Measurements from ENCODE around the gene ADAM10.
A peak's percentile ranks its signal among the peaks of the same experiment; 100 is the strongest.
"Not testable (repeated sequence)": the region's sequence is repeated elsewhere in the genome, so short reads cannot be mapped to it uniquely, and the experiment has no call there.

The ADAM10 gene, protein sequence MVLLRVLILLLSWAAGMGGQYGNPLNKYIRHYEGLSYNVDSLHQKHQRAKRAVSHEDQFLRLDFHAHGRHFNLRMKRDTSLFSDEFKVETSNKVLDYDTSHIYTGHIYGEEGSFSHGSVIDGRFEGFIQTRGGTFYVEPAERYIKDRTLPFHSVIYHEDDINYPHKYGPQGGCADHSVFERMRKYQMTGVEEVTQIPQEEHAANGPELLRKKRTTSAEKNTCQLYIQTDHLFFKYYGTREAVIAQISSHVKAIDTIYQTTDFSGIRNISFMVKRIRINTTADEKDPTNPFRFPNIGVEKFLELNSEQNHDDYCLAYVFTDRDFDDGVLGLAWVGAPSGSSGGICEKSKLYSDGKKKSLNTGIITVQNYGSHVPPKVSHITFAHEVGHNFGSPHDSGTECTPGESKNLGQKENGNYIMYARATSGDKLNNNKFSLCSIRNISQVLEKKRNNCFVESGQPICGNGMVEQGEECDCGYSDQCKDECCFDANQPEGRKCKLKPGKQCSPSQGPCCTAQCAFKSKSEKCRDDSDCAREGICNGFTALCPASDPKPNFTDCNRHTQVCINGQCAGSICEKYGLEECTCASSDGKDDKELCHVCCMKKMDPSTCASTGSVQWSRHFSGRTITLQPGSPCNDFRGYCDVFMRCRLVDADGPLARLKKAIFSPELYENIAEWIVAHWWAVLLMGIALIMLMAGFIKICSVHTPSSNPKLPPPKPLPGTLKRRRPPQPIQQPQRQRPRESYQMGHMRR

DNA sequence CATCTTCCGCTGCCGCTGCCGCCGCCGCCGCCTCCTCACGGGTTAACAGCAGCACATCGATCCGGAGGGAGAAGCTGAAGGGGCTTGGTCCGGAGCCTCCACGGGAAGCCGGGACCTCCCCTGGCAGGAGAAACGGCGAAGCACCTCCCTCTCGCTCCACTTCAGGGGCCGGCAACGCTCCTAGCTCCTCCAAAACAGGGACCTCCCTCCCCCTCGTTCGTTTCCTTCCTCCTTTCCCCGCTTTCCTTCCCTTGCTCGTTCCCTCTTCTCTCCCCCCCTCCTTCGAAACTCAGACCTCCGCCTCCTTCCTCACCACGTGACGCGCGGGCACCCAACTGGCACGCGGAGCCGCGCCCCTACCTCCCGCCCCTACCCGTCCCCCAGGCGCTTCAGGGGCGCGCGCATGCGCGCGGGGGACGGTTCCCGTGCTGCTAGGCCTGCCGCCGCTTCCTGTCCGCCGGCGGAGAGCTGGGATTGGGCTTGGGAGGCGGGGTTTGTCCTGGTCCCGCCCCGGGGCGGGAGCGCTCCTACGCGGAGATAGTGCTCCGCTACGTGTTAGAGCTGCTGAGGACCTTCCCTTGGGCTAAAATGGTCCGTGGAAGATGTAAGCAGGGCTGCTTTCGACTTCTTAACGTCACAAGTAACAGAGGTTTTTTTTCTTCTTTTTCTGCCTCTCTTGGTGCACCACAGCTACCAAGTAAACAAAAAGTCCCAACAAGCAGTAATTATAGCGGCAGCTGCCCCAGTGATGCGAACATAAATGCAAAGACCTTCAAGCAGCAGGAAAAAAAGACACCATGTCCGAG, at the start of gene ADAM10:
TSS of gene ADAM10 (minus strand) at position 176 of the 806 bp plus-strand sequence. CDS start at position 3, 173 bp downstream.
- peak; percentile 95 for DNase-seq

DNA sequence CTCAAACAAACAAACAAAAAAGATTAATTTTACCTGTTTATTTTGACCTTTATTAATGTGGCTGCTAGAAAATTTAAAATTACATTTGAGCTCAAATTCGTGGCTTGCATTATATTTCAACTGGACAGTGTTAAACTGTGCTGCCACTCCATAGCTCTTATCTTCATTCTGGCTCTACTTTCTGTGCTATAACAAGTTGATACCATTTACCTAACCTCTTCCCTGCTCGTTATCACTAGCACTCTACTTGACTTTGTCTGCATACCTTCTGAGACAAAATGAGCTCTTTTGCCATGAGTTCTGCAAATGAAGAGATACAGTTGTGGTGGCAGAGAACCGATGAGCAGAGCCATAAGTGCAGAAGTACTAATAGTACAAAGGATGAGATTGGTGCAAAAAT, 48.0 kb upstream of the ADAM10 start:
- no peak for DNase-seq

DNA sequence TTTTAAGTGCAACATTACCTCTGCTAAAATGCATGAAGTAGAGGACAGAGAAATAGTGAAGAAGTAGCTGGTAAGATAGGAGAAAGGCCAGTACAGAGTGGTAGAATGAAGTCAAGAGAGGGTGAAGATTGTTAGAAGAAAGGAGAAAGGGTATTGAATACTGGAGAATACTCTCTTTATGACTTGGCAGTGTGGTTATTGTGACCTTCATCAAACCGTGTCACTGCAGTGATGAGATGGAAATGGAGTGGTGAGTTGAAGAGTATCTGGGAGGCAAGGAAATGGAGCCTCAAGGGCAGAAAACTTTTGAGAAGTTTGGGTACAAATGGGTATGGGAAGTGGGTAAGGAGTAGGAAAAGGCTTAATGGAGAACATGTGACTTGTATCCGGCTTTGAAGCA, 46.3 kb upstream of the ADAM10 start:
- DNase-seq, result no peak

DNA sequence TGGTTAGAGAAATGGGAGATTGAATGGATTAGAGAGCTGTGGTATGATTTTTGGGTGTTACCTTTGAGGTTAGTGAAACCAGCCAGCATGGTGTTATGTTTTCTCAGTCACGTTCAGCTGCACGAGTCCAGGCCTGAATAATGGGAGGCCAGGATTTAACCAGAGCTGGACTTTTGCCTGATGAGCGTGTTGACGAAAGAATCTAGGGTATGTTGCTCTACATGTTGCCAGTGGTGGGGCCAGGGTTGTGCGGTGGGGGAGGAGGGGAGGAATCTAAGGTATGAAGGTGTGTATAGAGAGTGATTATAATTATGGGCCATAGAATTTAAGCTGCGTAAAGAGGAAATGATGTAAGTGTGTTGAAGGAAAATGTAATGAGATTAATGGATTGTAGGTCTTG, 44.4 kb upstream of the ADAM10 start:
- no peak for DNase-seq

DNA sequence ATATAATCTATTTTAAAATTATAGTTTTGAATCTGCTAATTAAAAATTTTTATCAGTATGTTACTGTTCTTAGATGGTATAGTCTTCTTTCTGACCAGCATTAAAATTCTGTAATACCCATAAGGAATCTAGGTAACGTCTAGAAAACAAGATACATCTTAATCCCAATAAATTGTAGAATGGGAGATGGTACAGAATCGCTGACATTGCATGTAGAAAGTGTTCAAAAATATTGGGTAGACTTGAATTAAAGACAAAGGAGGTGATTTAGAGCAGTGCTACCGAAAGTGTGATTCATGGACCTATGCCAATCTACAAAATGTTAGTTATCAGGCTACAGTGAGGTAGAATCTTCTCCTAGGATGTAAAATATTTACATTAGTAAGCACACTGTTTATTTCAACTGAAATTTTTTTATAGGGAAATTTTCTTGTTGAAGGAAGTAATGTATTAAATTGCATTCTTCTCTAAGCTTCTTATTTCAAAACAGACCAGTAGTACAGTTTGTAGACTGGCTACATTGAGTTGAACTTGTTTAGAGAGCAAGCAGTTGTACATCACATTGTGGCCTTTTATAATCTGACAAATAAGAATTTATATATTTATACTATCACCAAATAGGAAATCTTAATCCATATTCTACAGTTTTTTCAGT, 38.7 kb upstream of the ADAM10 start:
- DNase-seq, result no peak

DNA sequence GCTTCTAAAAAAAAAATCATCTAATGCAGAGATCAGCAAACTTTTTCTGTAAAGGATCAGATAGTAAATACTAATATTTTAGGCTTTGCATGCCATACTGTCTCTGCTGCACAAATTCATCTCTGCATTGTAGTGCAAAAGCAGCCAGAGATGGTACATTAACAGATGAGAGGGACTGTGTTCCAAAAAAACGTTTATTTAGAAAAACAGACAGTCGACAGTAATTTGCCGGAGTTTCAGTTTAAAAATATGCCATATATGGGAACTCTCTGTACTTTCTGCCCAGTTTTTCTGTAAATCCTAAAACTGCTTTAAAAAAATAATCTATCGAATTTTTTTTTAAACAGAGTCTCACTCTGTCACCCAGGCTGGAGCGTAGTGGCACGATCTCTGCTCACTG, 35.8 kb upstream of the ADAM10 start:
- DNase-seq, result no peak

DNA sequence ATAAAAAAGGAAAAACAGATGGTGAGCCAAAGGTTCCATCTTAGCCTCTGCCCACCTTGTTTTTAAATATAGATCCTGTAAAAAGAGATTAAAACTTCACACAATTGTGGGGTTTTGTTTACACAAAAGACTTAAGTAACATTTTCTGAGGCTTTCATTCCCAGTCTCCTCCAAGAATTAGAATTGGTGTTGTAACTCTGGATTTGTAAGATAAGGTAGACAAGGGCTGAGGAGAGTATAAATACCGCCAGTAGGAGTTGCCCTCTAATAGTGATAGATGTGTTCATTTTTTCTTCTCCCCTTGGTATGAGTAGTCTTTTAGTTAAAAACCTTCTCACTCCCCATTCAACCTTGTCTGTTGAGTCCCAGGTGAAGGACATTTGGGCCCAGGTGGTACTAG, 30.0 kb upstream of the ADAM10 start:
- DNase-seq, result no peak

DNA sequence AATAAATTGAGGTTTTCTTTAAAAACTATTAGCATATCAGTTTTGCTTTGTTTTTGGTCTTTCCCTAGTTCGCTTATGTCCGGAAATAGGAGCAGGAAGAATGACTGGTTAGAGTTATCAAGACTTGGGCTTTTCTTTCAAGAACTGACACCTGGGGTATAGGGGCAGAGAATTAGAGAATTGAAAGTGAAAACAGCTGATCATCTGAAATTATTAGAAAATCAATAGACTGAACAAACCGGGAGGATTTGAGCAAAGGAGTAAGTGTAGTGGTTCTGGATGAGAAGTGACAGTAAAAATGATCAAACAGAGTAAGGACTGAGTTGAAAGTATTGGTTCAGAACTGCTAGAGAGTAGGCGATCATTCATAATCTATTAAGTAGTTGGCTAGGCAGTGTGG, 27.6 kb upstream of the ADAM10 start:
- no peak for DNase-seq

DNA sequence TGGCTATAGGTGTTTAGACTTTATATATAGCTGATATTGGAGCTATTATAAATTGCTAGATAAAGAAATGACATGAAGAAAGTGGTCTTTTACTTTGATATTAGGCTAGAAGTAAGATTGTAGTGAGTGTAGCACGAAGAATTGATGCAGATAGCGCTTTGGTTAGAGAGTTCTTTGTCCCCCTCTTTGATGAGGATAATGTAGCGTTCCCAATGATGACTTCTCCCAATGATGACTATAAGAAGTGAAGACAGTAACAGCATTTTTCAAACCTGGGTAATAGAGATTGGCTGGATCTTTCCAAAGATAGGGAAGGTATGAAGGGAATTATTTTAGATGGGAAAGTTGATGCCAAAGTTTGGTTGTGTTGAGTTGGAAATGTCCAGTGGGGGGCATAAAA, 25.9 kb upstream of the ADAM10 start:
- DNase-seq, result no peak

DNA sequence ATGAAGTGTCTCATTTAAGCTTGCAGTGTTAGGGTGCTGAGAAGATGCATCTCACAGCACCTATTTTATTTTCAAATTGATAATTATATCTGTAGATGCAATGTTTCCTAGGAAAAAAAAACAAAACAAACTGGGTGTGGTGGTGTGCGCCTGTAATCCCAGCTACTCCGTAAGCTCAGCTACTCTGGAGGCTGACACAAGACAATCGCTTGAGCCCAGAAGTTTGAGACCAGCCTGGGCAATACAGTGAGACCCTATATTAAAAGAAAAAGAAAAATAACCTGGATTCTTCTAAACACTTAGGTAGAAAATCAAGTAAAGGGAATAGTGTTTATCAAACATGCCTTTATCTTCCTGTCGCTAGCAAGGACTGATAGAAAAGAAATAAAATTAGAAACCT, 23.5 kb upstream of the ADAM10 start:
- no peak for DNase-seq

DNA sequence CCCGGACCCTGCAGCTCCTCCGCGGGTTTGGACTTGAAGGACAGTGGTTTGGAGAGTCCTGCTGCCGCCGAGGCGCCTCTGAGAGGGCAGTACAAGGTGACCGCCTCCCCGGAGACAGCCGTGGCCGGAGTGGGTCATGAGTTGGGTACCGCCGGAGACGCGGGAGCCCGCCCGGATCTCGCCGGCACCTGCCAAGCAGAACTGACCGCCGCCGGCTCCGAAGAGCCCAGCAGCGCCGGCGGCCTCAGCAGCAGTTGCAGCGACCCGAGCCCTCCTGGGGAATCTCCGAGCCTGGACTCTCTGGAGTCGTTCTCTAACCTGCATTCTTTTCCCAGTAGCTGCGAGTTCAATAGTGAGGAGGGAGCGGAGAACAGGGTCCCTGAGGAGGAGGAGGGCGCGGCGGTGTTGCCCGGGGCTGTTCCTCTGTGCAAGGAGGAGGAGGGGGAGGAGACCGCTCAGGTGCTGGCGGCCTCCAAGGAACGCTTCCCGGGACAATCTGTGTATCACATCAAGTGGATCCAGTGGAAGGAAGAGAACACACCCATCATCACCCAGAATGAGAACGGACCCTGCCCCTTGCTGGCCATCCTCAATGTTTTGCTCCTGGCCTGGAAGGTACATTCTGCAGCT, 22.2 kb upstream of the ADAM10 start:
- no peak for DNase-seq

DNA sequence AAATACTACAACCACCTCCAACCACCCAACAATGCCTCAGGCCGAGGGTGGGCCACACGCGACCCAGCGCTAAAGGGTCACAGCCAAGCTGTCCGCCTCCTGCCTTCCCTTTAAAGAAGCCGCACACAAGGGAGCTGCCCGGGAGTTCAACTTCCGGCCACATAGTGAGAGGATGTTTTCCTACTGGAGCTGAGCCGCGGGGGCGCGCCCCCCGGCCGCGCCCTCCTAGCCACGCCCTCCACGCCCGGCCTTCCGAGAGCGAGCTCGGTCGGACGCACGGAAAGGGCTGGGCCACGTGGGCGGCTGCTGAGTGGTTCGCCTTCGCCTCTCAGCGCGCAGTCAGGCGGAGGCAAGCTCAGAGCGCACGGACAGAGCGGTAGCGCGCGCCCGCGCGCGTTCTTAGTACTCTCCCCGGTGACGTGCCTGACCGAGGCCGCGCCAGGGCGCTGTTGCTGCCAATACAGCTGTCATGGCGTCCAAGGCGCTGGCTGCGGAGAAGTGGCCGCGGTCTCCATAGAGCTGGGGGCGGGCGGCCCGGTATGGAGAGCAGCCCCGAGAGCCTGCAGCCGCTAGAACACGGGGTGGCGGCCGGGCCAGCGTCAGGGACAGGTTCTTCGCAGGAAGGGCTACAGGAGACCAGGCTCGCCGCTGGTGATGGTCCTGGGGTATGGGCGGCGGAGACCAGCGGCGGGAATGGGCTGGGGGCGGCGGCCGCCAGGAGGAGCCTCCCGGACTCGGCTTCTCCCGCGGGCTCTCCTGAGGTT, 21.5 kb upstream of the ADAM10 start, which contains the start of gene MINDY2:
TSS of gene MINDY2 (plus strand) at position 446 of the 764 bp plus-strand sequence. CDS start at position 540, 94 bp downstream.
- DNase-seq, result peak; percentile 96

DNA sequence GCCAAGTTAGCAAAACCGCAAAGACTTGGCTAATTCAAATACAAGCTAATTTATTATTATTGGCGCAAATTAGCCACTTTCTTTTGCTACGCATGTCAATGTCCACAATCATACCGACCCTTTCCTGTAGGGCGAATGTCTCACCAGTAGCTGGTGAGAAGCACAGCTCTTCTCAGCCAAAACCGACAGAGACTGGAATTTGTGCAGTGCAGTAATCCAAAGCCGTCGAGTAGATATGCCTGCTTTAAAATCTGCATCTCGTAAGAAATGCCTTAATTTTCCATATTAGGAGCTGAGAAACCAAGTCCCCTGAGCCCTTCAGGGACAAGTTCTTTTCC, 21.0 kb upstream of the ADAM10 start:
- DNase-seq, result peak; percentile 40

DNA sequence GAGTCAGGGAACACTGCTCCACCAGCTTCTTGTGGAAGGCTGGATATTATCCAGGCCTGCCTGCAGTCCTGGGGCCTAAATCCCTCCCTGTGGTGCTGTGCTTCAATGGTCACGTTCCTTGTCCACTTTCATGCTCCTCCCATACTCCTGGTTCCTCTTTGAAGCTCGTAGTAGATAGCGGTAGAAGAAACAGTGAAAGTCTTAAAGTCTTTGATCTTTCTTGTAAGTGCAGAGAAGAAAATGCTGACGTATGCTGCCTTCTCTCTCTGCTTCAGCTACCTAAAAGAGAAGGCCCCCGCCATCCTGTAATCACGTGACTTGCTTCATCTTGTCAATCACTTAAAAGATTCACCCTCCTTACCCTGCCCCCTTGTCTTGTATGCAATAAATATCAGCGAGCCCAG, 19.1 kb upstream of the ADAM10 start:
- DNase-seq, result not testable (repeated sequence)

DNA sequence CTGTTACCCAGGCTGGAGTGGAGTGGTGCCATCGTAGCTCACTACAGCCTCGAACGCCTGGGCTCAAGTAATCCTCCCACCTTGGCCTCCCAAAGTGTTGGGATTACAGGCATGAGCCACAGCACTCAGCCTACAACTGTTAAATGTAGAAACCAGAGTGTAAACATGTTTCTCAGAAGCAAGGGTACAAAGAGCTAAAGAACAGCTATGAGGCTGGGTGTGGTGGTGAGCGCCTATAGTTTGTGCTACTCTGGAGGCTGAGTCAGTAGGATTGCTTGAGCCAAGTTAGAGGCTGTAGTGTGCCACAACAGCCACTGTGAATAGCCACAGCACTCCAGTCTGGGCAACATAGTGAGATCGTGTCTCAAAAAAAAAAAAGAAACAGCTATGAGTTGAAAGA, 16.8 kb upstream of the ADAM10 start:
- no peak for DNase-seq

DNA sequence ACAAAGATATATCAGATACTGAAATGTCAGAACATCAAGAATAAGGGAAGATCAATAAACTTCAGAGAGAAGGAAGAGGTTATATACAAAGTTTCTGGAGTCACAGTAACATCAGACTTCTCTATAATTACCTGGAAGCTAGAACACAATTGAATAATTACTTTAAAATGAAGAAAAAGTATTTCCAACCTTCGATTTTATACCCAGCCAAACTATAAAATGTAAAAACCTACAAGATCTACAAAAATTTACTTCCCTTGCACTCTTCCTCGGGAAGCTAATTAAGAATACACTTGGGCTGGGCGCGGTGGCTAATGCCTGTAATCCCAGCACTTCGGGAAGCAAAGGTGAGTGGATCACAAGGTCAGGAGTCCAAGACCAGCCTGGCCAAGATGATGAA, 15.0 kb upstream of the ADAM10 start:
- DNase-seq, result no peak

DNA sequence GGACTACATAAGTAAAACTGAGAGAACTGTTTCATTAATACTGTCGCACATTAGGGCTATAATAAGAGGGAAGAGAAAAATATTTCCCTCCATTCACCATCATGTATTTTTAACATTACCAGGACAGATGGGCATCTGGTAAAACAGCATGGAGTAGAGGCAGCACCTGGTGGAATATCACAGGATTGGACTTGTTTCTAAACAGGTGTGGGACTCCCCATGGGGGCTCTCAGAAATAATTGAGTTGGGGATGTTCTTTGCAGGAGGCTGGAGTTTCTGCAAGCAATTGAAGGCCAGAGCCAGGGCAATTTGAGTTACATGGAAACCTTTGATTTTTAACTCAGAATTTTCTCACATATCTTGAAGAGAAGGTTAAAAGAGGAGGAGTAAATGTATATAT, 13.2 kb upstream of the ADAM10 start:
- no peak for DNase-seq

DNA sequence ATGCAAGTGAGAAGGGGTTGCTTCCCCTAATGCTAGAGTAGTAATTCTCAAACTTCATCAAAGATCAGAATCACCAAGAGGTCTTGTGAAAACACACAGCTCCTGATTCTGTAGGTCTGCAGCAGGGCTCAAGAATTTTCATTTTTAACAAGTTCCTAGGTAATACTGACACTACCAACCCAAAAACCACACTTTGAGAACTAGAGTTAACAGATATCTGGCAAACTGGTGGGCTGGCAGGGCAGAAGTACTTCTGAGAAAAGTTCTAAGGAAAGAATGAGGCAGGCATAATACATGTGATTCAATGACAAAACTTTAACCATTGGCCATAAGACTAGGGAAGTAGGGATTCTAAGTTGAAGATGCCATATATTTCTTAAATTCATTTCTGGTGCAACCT, 12.8 kb upstream of the ADAM10 start:
- DNase-seq, result no peak

DNA sequence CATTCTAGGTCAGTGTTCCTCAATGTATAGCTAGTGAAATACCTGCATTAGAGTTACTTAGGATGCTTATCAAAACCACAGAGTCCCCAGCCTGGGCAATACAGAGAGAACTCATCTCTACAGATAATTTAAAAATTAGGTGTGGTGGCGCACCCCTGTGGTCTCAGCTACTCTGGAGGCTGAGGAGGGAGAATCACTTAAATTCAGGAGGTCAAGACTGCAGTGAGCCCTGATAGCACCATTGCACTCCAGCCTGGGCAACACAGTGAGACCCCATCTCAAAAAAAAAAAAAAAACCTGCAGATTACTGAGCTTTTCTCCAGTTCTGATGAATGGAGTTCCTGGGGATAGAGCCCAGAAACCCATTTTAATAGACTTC, 11.5 kb upstream of the ADAM10 start:
- no peak for DNase-seq

DNA sequence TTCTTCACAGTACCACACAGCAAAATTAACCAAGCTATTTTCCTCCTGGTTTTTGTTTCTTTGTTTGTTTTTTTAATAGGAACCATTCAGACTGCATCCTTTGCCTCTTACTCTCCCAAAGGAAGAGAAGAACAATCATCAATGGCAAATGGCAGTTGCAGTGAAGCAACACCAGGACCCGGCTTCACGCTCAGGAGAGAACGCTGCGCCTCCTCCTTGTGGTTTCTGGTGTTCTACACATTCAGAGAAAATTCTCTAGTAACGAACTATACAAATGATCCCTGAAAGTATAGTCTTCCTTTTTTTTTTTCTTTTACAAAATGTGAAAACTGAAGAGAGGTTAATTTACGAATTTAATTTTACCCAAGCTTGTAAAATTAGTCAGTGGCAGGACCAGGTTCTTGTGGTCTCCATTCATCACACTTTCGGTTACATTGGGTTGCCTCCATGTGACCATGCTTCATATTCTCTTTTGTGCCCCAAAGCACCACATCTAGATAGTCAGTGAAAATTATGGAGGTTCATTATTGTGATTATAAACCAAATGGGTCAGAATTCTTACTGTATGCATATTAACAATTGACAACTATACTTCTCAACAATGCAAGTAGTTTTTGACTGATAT, 11.0 kb upstream of the ADAM10 start:
- DNase-seq, result no peak

DNA sequence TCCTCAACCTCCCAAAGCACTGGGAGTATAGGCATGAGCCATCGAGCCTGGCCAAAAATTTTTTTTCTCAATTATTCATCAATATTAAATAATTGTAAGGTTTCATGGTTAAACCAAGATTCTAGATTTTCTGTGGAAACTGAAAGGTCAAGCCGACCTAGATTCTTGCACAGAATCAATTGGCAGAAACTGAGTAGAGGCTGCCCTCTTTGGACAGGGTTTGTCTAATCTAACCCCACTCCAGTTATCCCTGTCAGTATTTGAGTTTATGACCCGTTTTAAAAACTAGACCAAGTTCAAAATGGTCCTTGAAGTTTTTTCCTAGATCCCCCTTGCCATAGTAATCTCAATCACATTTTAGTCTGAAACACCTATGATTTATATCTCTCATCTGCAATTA, 8.6 kb upstream of the ADAM10 start:
- DNase-seq, result no peak

Data from NCI-H1092 (cell line).